Renal pelvis (tissue), 12 donors: ENCODE measurements around the gene LRP5. TPM values are rescaled to one million over a fixed set of nuclear protein-coding genes. Genes with fewer than 3 reads are reported as not detected.
A peak's percentile ranks its signal among the peaks of the same experiment; 100 is the strongest.

Experiments used
- DNase-seq: peaks from one replicate; pipeline ENCODE4 v3.0.0-alpha.2; 2013
- long read RNA-seq, 16 experiments: transcript quantifications; one replicate each; lab custom pipeline, GENCODE V29; 2026
- polyA plus RNA-seq, 3 donors: library from polyadenylated mRNA; unstranded; fragments of 120-200 nt; gene quantifications; one replicate each; pipeline ENCODE4 v1.2.1, GENCODE V29; 2013; ENCODE audit not compliant: insufficient read length in 3 of 3

LRP5 gene
- polyA plus RNA-seq: 10 to 100 TPM; 55.3 to 58.8 (median 57.5) TPM
- long read RNA-seq, donor 1, full-length matches to known transcripts: 3 of 3 reads
- long read RNA-seq, donor 1, partial matches to known transcripts: 0 of 3 reads
- long read RNA-seq, donor 1, other reads (novel, unspliced or antisense): 0 of 3 reads
- long read RNA-seq, donor 2, full-length matches to known transcripts: 3 of 3 reads
- long read RNA-seq, donor 2, partial matches to known transcripts: 0 of 3 reads
- long read RNA-seq, donor 2, other reads (novel, unspliced or antisense): 0 of 3 reads
- long read RNA-seq, donor 3, full-length matches to known transcripts: 2 of 2 reads
- long read RNA-seq, donor 3, partial matches to known transcripts: 0 of 2 reads
- long read RNA-seq, donor 3, other reads (novel, unspliced or antisense): 0 of 2 reads
- long read RNA-seq, donor 4, full-length matches to known transcripts: 4 of 4 reads
- long read RNA-seq, donor 4, partial matches to known transcripts: 0 of 4 reads
- long read RNA-seq, donor 4, other reads (novel, unspliced or antisense): 0 of 4 reads
- long read RNA-seq, donor 5, full-length matches to known transcripts: 2 of 2 reads
- long read RNA-seq, donor 5, partial matches to known transcripts: 0 of 2 reads
- long read RNA-seq, donor 5, other reads (novel, unspliced or antisense): 0 of 2 reads
- long read RNA-seq, donor 6, full-length matches to known transcripts: 3 of 3 reads
- long read RNA-seq, donor 6, partial matches to known transcripts: 0 of 3 reads
- long read RNA-seq, donor 6, other reads (novel, unspliced or antisense): 0 of 3 reads
- long read RNA-seq, donor 7, full-length matches to known transcripts: 11 of 32 reads
- long read RNA-seq, donor 7, partial matches to known transcripts: 21 of 32 reads
- long read RNA-seq, donor 7, other reads (novel, unspliced or antisense): 0 of 32 reads
- long read RNA-seq, donor 8: 0 reads
- long read RNA-seq, donor 9, full-length matches to known transcripts: 5 of 5 reads
- long read RNA-seq, donor 9, partial matches to known transcripts: 0 of 5 reads
- long read RNA-seq, donor 9, other reads (novel, unspliced or antisense): 0 of 5 reads
- long read RNA-seq, donor 10: 0 reads
- long read RNA-seq, donor 11, full-length matches to known transcripts: 1 of 6 reads
- long read RNA-seq, donor 11, partial matches to known transcripts: 5 of 6 reads
- long read RNA-seq, donor 11, other reads (novel, unspliced or antisense): 0 of 6 reads
- long read RNA-seq, donor 12, full-length matches to known transcripts: 5 of 5 reads
- long read RNA-seq, donor 12, partial matches to known transcripts: 0 of 5 reads
- long read RNA-seq, donor 12, other reads (novel, unspliced or antisense): 0 of 5 reads
- long read RNA-seq, donor 13, full-length matches to known transcripts: 1 of 1 reads
- long read RNA-seq, donor 13, partial matches to known transcripts: 0 of 1 reads
- long read RNA-seq, donor 13, other reads (novel, unspliced or antisense): 0 of 1 reads
- long read RNA-seq, donor 14: 0 reads
- long read RNA-seq, donor 15, full-length matches to known transcripts: 6 of 6 reads
- long read RNA-seq, donor 15, partial matches to known transcripts: 0 of 6 reads
- long read RNA-seq, donor 15, other reads (novel, unspliced or antisense): 0 of 6 reads
- long read RNA-seq, donor 16, full-length matches to known transcripts: 3 of 11 reads
- long read RNA-seq, donor 16, partial matches to known transcripts: 8 of 11 reads
- long read RNA-seq, donor 16, other reads (novel, unspliced or antisense): 0 of 11 reads

GRCh38 chr11:68312117-68312779 lies at the start of gene LRP5:
LRP5 (plus strand) TSS chr11:68312591; CDS start chr11:68312715, 124 bp downstream.
- DNase-seq: no peak

DNA sequence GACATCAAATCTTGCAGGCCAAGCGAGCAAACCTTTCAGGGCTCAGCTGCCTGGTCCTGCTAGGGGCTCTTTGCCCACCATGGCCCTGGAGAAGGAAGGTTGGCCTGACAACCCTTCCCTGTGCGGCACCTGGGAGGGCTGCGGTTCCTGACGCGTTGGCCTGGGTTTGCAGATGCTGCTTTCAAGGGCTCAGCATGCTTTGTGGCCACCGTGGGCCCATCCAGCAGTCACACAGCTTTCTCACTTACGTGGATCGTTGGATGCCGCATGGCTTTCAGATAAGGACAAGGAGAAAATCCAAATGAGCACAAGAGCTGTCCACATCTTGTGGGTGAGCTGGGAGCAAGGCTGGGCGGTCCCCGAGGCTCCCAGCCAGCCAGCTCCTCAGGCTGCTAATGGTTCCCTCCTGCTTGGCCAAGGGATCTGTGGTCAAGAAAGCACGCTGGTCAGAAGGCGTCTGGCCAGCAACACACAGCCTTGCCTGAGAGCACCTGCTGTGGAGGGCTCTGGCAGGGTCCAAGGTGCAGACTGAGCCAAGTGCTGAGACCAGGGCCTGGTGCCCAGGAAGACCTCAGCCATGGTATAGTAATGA lies 48.9 kb upstream of the LRP5 start:
- DNase-seq: no peak

GRCh38 chr11:68264244-68264643 lies 48.1 kb upstream of the LRP5 start:
- DNase-seq: no peak

- DNase-seq: no peak
Observed at GRCh38 chr11:68264741-68265540, 47.5 kb upstream of the LRP5 start.

DNA sequence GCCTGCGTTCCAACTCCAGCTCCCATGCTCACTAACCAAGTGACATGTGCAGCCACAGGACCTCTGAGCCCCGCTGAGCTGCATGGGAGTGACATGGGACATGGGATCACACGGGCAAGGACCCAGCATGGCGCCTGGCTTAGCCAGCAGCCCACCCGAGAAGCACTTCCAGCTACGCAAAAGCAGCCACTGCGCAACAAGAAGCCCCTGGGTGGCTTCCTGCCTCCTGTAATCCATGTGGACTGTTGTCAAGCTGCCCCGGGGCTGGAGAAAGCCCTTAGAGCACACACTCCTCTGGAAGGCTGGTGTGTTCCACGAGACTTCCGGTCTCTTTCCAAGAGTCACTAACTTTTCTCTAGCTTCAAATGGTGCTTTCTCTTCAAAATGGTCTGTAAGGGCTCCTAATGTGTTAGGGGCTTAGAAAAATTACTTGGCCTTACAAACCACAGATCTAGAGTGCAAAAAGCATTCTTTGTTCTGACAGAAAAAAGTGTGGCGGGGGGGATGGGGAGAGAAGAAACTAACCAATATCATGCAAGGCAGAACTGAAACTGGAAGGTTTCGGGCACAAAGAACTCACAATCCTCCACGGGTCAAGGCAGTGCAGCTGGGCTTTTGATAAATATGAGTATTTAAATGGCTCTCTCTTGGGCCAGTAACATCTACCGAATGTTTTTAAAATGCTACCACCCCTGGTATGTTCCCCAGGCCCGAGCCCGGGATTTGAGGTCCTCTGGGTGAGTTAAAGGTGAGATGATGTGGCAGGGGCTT lies 46.1 kb upstream of the LRP5 start:
- no peak for DNase-seq

DNA sequence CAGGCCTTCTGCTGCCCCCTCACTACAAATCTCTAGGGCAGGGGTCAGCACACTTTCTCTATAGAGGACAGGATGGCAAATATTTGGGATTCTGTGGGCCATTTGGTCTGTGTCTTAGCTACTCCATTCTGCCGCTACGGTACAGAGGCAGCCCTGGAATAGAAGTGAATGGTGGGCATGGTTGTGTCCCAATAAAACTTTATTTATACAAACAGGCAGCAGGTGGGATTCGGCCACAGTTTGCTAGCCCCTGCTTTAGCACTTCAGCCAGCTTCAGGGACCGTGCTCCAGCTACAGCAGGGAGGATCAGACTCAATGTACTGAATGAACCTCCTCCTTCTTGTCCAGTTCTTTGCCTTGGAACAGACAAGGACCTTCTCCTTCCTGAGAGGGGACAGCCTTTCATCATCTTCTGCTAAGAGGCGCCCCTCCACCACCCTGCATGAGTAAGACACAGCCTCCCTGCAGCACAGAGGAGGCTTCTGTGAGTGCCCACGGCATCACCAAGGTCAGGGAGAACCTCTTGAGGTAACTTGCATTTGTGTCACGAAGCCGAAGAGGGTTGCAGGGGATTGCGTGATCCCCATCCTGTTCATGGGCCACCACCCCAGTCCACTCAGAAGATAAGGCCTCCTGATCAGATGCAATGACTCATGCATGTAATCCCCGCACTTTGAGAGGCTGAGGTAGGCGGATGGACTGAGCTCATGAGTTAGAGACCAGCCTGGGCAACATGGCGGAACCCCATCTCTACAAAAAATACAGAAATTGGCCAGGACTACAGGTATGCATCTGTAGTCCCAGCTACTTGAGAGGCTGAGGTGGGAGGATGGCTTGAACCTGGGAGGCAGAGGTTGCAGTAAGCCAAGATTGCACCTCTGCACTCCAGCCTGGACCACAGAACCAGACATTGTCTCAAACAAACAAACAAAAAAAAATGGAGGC lies 45.2 kb upstream of the LRP5 start:
- no peak for DNase-seq

- DNase-seq: no peak
Observed at GRCh38 chr11:68267881-68268240, 44.5 kb upstream of the LRP5 start.

DNA sequence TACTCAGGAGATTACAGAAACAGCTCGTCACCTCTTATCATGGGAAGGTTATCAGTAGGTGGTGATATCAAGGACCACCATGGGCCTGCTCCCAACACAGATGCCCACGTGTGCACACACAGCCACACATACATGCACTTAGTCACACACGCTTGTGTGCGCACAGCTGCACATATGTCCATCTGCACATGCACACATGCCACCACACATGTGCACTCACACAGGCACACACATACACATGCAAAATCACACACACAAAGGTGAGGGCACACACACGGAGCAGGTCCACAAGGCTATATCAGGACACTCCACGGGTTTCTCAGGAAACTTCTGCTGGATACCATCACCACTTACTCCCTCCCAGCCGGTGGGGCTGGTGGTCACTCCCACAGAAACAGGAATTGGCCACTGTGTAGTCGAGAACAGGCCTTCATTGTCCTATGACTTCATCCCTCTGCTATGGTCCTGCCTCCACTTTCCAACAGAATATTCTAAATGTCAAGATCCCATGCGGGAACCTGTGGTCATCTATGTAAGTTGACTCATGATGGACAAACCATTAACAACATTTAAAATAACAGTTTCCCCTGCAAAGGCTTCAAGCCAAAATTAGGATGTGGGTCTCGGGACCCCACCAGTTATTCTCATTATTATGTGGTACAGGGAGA lies 42.8 kb upstream of the LRP5 start:
- DNase-seq: no peak

- peak; percentile 11 for DNase-seq
Observed at GRCh38 chr11:68270196-68271022, 42.0 kb upstream of the LRP5 start.

- peak; percentile 62 for DNase-seq
Observed at GRCh38 chr11:68271023-68271780, 41.2 kb upstream of the LRP5 start.

GRCh38 chr11:68271781-68272608 lies 40.4 kb upstream of the LRP5 start, which contains the start of gene C11orf24:
C11orf24 (minus strand) TSS chr11:68271973; CDS start chr11:68263767, 8,206 bp downstream.
- peak; percentile 95 for DNase-seq

DNA sequence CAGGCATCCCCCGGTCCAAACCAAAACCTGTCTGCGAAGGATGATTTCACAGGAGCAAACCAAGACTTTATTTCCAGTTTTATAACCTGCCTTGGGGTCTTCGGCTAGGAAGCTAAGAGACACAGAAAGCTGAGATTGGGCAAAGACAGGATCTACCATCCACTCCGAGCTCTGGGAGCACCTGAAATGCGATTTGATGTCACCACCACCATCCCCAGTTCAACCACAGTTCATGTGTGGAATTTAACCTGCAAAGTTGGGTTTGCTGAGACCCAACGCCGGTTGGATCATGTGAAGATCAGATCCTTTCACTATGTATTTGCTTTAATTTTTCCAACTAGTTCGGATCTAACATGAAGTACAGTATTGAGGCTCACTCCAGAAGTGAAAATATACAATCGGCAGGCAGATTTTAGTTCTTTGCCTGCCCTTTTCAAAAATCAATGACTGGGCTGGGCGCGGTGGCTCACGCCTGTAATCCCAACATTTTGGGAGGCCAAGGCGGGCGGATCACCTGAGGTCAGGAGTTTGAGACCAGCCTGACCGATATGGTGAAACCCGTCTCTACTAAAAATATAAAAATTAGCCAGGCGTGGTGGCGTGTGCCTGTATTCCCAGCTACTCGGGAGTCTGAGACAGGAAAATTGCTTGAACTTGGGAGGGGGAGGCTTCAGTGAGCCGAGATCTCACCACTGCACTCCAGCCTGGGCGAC lies 39.2 kb upstream of the LRP5 start:
- no peak for DNase-seq

DNA sequence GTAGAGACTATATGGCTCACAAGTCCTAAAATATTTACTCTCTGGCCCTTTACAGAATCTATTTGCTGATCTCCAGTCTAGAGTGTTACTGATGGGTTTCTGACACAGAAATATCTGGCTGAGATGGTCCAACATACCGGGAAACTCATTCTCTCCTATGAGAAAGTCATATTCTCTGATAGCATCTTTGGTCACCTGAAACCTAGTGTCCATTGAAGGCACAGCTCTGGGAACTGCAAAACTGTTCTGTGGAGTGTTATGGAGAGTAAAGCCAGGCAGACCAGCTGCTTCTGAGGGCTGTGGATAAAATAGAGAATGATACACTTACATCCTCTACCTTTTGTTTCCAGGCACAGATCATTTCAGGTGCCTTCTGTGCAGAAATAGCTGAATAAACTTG lies 38.1 kb upstream of the LRP5 start:
- DNase-seq: no peak
